ENCODE results near the gene ABHD17B. TPM values are rescaled to one million over a fixed set of nuclear protein-coding genes. Genes with fewer than 3 reads are reported as not detected.
"Not testable (repeated sequence)": the region's sequence is repeated elsewhere in the genome, so short reads cannot be mapped to it uniquely, and the experiment has no call there.

ABHD17B gene
- 10.9 TPM for total RNA-seq

DNA sequence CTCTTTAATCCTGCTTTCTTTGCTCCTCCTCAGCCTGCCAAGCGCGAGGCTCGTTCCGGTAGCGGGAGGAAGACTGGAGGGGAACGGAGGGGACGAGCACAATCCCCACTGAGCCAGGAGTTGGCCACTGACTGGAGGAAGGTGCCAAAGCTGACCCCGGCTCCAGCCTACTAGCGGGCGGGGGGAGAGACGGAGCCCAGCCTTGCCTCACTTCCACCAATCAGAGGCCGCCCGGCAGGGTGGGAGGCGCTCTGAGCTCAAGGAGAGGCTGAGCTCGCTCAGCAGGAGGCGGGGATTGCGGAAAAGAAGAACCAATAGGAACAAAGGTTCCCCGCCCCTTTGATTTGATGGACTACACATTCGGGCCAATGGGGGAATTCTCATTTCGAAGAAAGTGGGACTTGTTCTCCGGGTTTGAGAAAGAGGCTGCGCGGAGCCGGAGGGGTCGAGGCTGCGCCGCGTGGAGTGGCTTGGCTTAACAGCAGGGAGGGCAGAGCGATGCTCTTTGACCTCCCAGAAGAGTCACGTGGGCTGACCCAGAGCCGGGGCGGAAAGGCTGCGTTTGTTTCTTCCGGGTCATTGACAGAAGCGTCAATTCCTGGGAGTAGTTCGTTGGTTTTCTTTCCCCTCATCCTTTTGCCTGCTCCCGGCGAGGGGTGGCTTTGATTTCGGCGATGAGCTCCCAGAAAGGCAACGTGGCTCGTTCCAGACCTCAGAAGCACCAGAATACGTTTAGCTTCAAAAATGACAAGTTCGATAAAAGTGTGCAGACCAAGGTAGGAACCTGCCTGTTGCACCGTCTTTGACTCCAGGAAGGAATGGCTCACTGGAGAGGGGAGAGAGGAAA is at the start of gene ABHD17B, which contains the start of gene C9orf85:
ABHD17B (minus strand) TSS at position 133 of the 847 bp plus-strand sequence. CDS start 36,113 bp downstream, outside the sequence.
C9orf85 (plus strand) TSS at position 579 of the 847 bp plus-strand sequence; CDS start at position 675, 96 bp downstream.
- DNase-seq (ENCODE audit: low spot score) (peak; percentile 99), ATAC-seq (peak; percentile 89)

DNA sequence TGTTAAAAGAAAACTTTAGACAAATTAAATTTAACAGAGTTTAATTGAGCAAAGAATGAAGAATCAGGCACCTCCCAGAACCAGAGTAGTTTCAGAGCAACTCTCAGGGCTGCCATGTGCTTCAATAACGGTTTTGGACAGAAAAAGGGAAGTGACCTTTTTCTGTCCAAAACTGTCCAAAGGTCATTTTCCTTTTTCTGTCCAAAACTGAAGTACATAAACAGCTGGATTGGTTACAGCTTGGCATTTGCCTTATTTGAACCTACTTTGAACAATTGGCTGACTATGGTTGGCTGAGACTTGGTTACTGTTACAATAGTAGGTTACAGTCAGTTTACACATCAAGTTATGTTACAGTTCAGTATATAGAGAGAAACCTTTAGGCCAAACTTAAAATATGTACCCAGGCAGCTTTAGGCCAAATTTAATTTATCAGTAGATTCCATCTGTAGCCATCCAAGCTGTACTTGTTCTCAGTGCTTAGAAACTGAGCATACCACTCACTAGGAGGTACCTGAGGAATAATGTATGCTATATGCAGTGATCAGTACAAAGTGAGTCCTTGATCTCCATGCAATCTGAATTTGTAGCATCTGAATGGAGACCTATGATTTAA is 44.4 kb upstream of the ABHD17B start:
- peak; percentile 93 for ATAC-seq
- DNase-seq (ENCODE audit: low spot score): no peak

DNA sequence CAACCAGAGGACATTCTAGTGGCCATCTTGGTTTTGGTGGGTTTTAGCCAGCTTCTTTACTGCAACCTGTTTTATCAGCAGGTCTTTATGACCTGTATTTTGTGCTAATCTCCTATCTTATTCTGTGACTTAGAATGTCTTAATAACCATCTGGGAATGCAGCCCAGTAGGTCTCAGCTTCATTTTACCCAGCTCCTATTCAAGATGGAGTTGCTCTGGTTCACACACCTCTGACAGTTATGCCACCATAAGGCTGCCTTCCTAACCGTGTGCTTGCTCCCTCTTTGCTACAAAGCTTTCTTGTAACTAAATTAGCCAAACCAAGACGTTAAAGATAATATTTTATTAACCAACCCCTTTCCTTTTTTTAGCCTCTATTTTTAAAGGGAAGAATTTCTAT is 43.7 kb upstream of the ABHD17B start:
- ATAC-seq; DNase-seq (ENCODE audit: low spot score): not testable (repeated sequence)

DNA sequence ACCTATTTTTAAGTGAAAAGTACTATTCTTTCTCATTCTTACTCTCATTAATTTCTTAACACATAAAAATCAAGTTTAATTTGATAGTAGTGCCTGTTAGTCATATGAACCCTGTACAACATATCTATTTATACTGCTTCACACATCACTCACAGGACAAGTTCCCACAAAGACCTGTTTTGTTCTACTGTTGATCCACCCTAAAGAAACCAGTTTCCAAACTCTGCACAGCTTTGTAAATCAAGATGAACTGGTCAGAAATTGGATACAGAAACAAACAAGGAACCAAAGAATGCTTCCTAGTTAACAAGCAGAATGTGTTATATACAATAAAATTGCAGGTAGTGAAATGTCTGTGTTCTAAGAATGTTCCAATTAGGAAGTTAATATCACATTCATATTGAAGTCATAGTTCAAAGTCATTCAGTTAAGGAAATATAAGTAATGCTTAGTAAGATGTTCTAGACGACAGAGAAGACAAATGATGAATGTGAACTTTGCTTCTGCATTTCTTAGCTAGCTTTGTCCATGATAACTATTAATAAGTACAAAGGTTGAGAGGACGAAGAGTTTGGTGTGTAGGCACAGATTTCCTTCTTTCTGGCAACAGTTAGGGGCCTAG is 33.9 kb upstream of the ABHD17B start:
- ATAC-seq (no peak), DNase-seq (ENCODE audit: low spot score) (no peak)

DNA sequence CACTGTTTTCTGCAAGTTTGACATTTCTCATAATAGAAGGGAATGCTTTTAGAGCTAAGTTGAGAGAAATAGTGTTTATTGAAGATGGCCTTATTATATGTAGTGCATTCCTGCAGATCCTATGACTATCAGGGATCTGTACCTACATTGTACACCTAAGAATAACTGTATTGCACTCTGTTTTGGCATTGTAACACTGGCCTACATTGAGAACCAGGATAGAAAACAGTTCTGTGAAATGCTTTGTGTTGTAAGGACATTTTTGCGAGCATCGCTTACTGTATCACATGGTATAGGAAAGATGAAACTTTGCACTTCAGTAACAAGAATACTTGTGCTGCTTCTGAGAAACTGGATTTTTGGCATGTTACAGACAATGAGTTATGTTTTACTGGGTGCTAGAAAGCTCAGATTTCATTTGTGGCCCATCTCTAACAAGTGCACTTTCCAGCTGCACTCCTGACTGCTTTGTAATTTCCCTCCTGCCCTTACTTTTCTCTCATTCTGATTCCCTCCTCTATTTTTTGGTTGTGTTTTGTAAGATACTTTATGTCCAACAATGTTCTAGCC is 31.1 kb upstream of the ABHD17B start:
- DNase-seq (ENCODE audit: low spot score): no peak
- ATAC-seq: no peak

DNA sequence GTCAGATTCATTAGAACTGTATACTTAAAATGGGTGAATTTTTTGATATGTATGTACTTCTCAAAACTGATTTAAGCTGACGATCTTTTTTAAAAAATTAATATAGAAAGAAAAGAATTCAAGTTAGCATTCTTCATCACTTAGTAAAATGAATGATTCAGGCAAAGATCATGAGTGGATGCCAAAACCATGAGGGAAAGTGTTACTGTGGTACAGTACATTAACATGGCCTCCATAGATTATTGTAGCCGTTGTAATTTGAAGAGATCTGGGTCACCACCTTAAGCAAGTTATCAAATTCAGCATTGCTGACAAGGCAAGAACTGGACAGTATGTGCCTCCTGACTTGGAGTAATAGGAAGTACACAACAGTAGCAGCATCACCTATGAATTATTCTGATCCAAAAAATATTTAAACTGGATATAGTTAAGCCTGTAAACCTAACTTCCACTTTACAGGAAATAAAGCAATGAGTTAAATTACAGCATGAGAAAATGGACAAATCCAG is 30.1 kb upstream of the ABHD17B start:
- no peak for ATAC-seq
- DNase-seq (ENCODE audit: low spot score): no peak

DNA sequence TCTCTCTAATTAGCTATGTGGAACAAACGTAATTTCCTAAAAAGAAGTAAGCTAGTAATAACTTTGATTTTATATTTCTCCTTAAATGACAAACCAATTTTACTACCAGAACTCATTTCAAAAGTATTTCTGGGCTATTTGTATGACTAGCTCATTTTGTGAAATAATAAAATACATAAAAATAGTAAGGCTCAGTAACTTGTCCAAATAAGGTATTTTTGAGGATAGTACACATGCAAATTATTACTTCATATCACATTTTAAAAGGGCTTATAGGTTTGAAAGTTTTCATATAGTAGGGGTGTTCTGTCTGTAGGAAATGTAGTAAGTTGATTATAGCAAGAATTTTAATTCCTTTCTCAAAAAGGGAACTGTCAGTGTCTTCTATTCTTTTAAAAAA is 26.9 kb upstream of the ABHD17B start:
- no peak for ATAC-seq
- no peak for DNase-seq (ENCODE audit: low spot score)

DNA sequence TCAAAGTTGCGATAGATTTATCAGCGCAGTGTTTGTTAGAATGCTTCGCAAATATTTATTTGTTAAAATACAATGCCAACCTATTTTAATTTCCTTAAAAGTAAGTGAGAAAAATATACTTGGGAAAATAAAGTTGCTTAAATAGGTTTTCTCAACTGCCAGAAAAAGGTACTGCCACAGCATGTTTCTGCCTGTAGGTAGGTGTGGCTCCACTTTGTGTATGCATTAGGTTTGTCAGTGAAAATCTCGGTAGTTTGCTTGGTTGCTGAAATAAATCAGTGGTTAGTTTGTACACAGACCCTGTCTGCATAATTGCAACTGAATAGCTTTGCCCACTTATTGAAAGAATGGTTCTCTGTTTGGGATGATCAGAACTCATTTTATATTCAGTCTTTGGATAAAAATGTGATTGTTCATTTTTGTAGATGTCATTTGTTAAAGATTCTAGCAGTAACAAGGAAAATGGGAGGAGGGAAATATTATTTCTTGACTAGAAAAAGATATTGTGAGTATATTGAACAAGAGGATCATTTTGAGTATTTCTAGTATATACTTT is 26.2 kb upstream of the ABHD17B start:
- ATAC-seq: peak; percentile 29
- DNase-seq (ENCODE audit: low spot score): no peak

DNA sequence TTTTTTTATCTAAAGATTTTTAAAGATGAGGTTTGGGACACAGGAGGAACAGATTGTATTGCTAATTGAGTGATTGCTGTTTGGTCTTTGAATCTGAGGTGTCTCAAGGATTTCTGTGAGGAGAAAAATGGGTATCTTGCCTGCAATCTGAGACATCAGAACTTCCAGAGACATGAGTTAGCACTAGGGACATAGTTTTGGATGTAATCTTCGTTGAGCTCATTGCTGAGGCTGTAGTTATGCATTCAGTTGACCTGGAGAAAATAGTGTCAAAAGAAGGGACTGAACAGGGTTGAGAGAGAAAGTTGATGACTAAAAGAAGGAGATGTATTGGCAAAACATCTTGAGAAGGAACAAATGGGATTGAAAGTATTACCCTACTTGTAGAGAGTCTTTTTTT is 25.1 kb upstream of the ABHD17B start:
- ATAC-seq (no peak), DNase-seq (ENCODE audit: low spot score) (no peak)

DNA sequence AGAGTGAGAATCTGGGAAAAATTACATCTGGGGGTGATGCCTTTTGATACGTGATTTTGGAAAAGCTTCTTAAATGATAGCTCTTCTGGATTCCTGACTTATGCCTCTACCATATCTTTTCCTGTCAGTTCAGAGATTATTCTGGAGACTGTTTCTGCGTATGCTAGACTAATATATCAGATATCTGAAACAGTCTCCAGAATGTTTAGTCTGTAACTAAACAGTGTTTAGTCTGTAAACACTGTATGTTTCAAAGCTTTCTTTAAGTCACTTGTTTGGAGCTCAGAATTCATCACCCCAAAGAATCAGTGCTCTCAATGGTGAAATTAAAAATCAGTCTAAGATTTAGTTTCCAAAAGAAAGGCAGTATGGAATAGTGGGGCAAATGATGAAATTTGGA is 20.2 kb upstream of the ABHD17B start:
- DNase-seq (ENCODE audit: low spot score): no peak
- ATAC-seq: no peak

DNA sequence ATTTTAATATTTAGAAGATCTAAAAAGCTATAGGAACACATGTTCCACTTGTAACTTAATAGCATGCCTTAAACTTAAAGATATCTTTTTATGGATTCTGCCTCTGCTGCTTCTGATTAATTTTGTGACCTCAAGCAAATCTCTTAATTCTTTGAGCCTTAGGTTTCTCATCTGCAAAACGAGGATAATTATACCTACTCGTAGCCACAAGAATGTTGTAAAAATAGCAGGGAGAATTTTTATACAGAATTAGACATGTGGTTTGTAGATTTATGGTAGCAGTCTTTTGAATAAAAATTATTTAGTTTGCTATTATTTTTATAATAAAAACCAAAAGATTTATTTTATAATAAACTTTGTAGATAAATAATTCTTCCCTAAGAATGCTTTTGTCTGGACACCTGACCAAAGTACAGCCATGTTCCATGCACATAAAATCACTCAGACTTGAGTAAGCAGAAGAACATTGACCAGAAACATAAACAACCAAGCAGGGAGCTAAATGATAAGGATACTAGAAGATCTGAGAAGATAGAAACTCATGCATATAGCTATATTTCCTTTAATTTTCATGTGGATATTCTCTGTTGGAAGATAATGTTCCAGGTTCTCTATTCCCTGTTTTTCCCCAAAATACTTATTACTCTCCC is 18.9 kb upstream of the ABHD17B start:
- DNase-seq (ENCODE audit: low spot score): no peak

DNA sequence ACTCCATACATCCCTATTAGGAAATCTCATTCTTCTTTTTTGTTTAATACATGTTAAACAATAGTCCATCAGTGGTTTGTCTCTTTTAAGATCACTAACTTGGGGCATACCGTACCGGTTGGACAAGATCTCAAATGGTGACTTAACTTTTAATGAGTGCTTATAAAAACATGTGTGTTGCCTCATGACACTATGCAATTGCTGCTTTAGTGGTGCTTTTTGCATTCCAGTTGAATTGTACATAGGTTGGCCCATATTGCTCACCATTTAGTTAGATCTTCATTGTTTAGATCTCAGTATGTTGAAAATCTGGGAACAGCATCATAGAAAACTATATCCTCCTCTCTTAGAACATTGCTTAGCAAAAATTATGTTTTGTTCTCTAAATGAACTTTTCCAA is 18.2 kb upstream of the ABHD17B start:
- no peak for ATAC-seq
- no peak for DNase-seq (ENCODE audit: low spot score)

More for the DNA sequence above, 18.9 kb upstream of the ABHD17B start:
- ATAC-seq: no peak

DNA sequence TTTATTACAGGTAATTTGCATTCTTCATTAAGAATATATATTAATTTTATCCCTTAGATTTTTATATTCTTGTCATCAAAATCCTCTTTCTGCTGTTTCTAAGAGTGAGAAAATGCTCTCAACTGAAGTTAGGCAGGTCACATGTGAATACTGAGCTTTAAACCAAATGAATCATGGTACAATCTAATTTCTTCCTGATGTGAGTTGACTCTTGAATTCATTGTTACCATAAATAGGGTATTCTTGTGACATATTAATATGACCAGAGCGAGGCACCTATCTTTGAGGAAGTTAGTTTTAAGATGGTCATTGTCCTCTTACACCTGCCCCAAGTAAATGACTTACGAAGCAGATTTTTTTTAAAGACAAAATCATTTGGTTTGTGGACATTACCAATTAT is 17.8 kb upstream of the ABHD17B start:
- no peak for DNase-seq (ENCODE audit: low spot score)
- no peak for ATAC-seq

DNA sequence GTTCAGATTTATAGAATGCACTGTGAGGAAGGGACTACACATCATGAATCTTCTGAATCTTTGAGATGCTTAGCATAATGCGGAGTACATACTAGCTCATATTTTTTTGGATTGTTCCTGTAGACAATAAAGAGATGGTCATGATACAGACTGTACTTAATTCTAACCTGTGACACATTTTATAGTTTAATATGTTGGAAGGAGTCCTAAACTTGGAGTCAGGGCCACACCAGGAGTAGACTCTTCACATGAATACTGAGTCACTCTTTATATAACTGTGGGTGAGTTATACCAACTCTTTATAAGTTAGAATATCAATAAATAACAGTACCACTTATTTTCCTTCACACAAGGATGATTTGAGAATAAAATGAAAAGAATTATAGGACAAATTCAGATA is 17.4 kb upstream of the ABHD17B start:
- no peak for DNase-seq (ENCODE audit: low spot score)
- ATAC-seq: no peak

DNA sequence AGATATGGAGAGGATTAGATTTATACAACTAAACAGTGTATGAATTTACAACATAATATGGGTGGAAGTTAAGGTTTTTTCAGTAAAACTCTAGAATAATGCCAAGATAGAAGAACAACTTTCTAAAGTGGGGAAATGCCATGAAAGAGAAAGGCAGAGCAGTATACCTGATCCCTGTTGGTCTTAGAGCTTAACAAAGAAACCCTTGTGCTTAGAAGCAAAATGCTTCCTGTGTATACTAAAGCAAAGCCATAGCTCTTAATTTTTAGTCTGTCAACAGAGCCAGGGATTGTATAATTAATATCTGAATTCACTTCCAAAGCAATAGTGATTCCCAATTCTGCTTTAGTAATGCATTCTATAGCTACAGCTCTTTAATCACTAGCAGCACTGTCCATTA is 14.8 kb upstream of the ABHD17B start:
- DNase-seq (ENCODE audit: low spot score) (no peak), ATAC-seq (no peak)

DNA sequence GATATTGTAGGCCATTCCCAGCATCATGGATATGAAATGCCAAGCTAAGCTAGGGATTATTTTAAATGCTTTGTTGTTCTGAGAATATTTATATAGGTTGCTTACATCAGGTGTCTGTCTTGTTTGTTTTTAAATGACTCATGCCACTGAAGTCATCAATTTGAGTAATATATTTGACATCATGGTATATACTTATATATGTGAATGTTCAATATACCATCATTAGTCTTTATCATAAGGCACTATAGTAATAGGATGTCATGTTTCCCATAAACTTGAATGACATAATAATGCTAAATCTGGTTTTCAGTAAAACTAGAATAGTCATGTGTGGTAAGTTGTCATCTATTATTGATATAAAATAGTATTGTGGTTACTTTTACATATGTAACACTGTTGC is 13.6 kb upstream of the ABHD17B start:
- DNase-seq (ENCODE audit: low spot score): no peak
- no peak for ATAC-seq

DNA sequence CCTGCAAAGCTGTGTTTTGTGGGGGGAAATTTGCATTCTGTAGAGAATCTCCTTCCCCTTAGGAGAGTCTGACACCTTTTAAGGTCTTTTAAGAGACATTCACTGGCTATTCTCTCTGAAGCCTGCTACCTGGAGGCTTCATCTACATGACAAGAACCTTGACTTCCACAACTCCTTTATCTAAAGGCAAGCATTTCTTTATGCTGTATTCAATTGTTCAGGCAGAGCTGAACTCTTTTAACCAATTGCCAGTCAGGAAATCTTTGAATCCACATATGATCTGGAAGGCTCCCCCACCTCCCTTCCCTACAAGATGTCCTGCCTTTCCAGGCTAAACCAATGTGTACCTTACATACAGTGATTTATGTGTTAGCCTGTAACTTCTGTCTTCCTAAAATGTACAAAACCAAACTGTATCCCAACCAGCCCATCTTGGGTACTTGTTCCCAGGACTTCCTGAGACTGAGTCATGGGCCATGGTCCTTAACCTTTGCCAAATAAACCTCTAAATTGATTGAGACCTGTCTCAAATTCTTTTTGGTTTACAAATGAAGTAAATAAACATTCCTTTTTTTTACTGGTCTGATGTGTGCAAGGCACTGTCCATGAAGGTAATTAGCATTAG is 10.3 kb upstream of the ABHD17B start:
- ATAC-seq (no peak), DNase-seq (ENCODE audit: low spot score) (no peak)

DNA sequence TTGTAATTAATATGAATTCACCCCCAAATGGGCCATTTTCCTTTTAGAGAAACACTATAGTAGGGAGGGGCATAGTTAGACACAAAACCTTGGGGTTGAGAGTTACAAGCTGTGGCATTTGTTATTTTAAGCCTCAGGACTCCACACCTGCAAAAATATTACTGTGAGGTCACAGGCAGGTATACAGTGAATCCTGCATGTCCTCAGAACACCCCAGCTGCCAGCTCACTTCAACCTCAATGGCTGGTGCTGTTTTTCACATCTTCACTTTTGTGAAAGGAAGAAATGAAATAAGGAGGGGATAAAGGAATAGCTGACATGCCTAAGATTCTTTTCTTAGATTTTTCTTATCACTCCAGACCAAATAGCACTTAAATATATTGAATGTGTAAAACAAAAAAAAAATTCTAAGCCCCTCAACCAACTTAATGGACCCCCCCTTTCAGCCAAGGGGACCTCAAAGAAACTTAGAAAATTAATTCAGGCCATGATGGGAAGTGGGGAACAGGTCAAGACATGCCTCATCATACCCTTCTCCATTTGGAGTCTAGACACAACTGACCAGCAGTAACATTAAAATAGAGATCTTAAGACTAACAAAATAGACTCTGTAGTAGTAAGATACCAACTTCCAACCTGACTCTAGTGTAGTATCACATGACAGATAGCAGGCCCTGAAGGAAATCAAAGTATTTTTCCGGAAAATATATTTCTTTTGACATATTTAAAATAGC is 9.6 kb upstream of the ABHD17B start:
- ATAC-seq (no peak), DNase-seq (ENCODE audit: low spot score) (no peak)

DNA sequence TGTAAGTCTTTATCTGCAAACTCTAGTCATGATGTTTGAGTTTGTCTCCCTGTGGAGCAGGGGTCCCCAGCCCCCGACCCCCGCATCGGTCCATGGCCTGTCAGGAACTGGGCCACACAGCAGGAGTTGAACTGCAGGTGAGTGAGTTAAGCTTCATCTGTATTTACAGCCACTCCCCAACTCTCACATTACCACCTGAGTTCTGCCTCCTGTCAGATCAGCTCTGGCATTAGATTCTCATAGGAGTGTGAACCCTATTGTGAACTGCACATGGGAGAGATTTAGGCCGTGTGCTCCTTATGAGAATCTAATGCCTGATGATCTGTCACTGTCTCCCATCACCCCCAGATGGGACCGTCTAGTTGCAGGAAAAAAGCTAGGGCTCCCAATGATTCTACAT is 7.4 kb upstream of the ABHD17B start:
- ATAC-seq: no peak
- DNase-seq (ENCODE audit: low spot score): no peak
